DOHH2 (cell line): ENCODE data around the gene MED29.

Experiments used
- CTCF ChIP-seq: fragments of 200-600 bp; sonication (generic); IDR thresholded peaks from one replicate; pipeline ENCODE4 v1.5.1; 2014; ENCODE audit warnings: antibody characterized with exemption, mild to moderate bottlenecking, low read depth, low read length; ENCODE audit not compliant: poor library complexity, severe bottlenecking
- EZH2phosphoT487 ChIP-seq: fragments of 200-600 bp; sonication (generic); IDR thresholded peaks from 2 replicates; pipeline ENCODE4 v1.6.1; 2017; ENCODE audit warnings: borderline replicate concordance, mild to moderate bottlenecking, antibody characterized with exemption, low read length, moderate library complexity, mixed read lengths

DNA sequence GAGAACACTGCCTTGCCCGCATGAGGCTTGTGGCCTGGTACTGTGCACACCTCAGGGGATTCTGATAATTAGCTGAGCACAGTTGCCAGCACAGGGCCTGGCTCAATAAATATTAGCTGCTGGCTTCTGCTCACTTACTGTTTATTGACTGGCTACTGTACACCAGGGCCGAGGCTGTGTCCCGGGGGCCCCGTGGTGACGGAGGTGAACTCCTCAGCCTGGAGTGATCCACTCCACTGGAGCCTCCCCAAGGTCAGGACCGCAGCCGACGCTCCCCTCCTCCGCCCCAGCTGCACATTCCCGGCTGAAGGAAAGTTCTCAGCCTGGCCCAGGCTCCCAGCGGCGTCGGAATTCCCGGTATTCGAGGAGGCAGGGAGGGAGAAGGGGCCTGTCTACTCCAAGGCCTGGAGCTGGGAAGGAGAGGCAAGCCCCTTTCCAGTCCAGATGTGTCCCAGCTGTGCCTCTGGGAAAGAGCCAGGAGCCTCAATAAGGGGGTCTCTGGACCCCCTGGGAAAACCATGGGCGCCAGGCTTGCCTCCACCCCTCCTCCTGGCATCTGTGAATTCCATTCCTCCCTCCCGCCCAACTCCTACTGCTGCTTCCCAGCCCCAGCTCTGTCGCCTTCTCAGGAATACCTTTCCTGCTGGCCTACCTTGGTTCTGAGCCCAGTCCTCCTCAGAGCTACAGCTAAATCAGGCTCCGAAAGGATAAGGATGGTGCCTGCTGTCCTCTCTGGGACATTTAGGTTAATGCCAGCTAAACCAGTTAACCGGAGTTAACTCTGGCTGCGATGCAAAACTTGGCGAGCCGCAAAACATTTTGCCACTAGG lies 37.3 kb downstream of the MED29 start:
- TF ChIP-seq CTCF (no peak), EZH2phosphoT487 (no peak)
